NCI-H524 treated with DMSO at 0.1 percent for 48 hours (cell line): ENCODE data around the gene SPOCK1.
"Not testable (repeated sequence)": the region's sequence is repeated elsewhere in the genome, so short reads cannot be mapped to it uniquely, and the experiment has no call there.

Source experiments
- DNase-seq: peaks from one replicate; lab custom pipeline; 2025; lab: John Stamatoyannopoulos, UW

The SPOCK1 gene

GRCh38 chr5:137395011-137395755 is 103.9 kb downstream of the SPOCK1 start:
- DNase-seq = no peak

GRCh38 chr5:137394380-137394779 is 104.7 kb downstream of the SPOCK1 start:
- no peak for DNase-seq

GRCh38 chr5:137393196-137393993 is 105.7 kb downstream of the SPOCK1 start:
- no peak for DNase-seq

- no peak for DNase-seq
These were observed 106.9 kb downstream of the SPOCK1 start for GRCh38 chr5:137392261-137392660.

GRCh38 chr5:137391044-137391443 is 108.1 kb downstream of the SPOCK1 start:
- not testable (repeated sequence) for DNase-seq

- DNase-seq = no peak
These were observed 110.1 kb downstream of the SPOCK1 start for GRCh38 chr5:137389042-137389441.

- DNase-seq = no peak
These were observed 114.1 kb downstream of the SPOCK1 start for GRCh38 chr5:137385064-137385463.

- no peak for DNase-seq
These were observed 115.2 kb downstream of the SPOCK1 start for GRCh38 chr5:137383909-137384308.

- DNase-seq = no peak
These were observed 117.6 kb downstream of the SPOCK1 start for GRCh38 chr5:137381555-137381954.

GRCh38 chr5:137379555-137380286 is 119.4 kb downstream of the SPOCK1 start:
- no peak for DNase-seq

GRCh38 chr5:137375741-137376526 is 123.2 kb downstream of the SPOCK1 start:
- DNase-seq = no peak

GRCh38 chr5:137374110-137374714 is 124.9 kb downstream of the SPOCK1 start:
- no peak for DNase-seq

GRCh38 chr5:137372773-137373160 is 126.4 kb downstream of the SPOCK1 start:
- DNase-seq = no peak

GRCh38 chr5:137372016-137372772 is 126.9 kb downstream of the SPOCK1 start:
- no peak for DNase-seq

- no peak for DNase-seq
These were observed 128.7 kb downstream of the SPOCK1 start for GRCh38 chr5:137370096-137371071.

- no peak for DNase-seq
These were observed 130.5 kb downstream of the SPOCK1 start for GRCh38 chr5:137368651-137369050.

GRCh38 chr5:137367951-137368350 is 131.2 kb downstream of the SPOCK1 start:
- no peak for DNase-seq

- no peak for DNase-seq
These were observed 132.6 kb downstream of the SPOCK1 start for GRCh38 chr5:137366526-137366925.

- no peak for DNase-seq
These were observed 133.8 kb downstream of the SPOCK1 start for GRCh38 chr5:137365126-137365865.
